ENCODE measurements around the gene DAND5. TPM values are rescaled to one million over a fixed set of nuclear protein-coding genes. Genes with fewer than 3 reads are reported as not detected.

The DAND5 gene
- total RNA-seq, 6 donors from 2014 or later: not detected

GRCh38 chr19:13012690-13013608 lies 43.6 kb downstream of the DAND5 start:
- Histone ChIP-seq H3K27ac (peak overlapping the region; percentile 72 to 89 (median 85)), H3K9me3 (no peaks in the 10 kb centered on the region), H3K36me3 (peaks cover 0 to 3% (median 0%) of the 10 kb centered on the region in 4 donors), H3K4me3 (peak overlapping the region in 3 of 4 donors; percentile 18 to 43 (median 34)), H3K27me3 (peaks cover 0 to 23% (median 6%) of the 10 kb centered on the region in 4 donors), H3K4me1 (peaks cover 67 to 100% (median 86%) of the 10 kb centered on the region in 4 donors)
- WGBS, 2 donors: 28 to 47% methylated on average over 41 to 52 of the region's 52 CpGs
- peak; percentile 67 to 84 for DNase-seq
- TF ChIP-seq EP300 (IDR thresholded peaks at IDR 0.05) (no peak), POLR2AphosphoS5 (IDR thresholded peaks at IDR 0.05) (peak in 1 of 2 donors; percentile 23)
- peak in 1 of 2 donors; percentile 79 for ATAC-seq (ENCODE audit: low FRiP score in 2 of 2)

GRCh38 chr19:13013649-13014048 lies 44.3 kb downstream of the DAND5 start:
- no peak for DNase-seq
- TF ChIP-seq EP300 (IDR thresholded peaks at IDR 0.05): no peak
- no peak for TF ChIP-seq POLR2A (IDR thresholded peaks at IDR 0.05)
- TF ChIP-seq POLR2AphosphoS5 (IDR thresholded peaks at IDR 0.05): no peak
- TF ChIP-seq CTCF (IDR thresholded peaks at IDR 0.05): no peak
- peak overlapping the region; percentile 72 to 89 (median 85) for H3K27ac ChIP-seq
- H3K4me3 ChIP-seq: peak overlapping the region in 3 of 4 donors; percentile 15 to 43 (median 34)
- 26 to 47% methylated on average over 20 of the region's 20 CpGs for WGBS, 2 donors
- H3K4me1 ChIP-seq: peaks cover 67 to 100% (median 85%) of the 10 kb centered on the region in 4 donors
- ATAC-seq (ENCODE audit: low FRiP score in 2 of 2): no peak
- H3K9me3 ChIP-seq: no peaks in the 10 kb centered on the region
- H3K27me3 ChIP-seq: peaks cover 0 to 23% (median 6%) of the 10 kb centered on the region in 4 donors
- H3K36me3 ChIP-seq: peaks cover 0 to 3% (median 0%) of the 10 kb centered on the region in 4 donors

- DNase-seq (peak; percentile 67 to 83), ATAC-seq (ENCODE audit: low FRiP score in 2 of 2) (no peak)
- Histone ChIP-seq H3K27me3 (peaks cover 0 to 23% (median 6%) of the 10 kb centered on the region in 4 donors), H3K9me3 (no peaks in the 10 kb centered on the region), H3K27ac (peak overlapping the region; percentile 72 to 89 (median 85)), H3K4me3 (peak overlapping the region in 3 of 4 donors; percentile 15 to 43 (median 34)), H3K4me1 (peaks cover 67 to 100% (median 83%) of the 10 kb centered on the region in 4 donors), H3K36me3 (no peaks in the 10 kb centered on the region)
- TF ChIP-seq EP300 (IDR thresholded peaks at IDR 0.05) (no peak), POLR2AphosphoS5 (IDR thresholded peaks at IDR 0.05) (no peak)
- WGBS, 2 donors: 31 to 55% methylated on average over 23 to 35 of the region's 35 CpGs
These were observed 44.9 kb downstream of the DAND5 start for GRCh38 chr19:13014101-13014920.

- DNase-seq: no peak
- Histone ChIP-seq H3K4me3 (peak overlapping the region in 2 of 4 donors; percentile 34 to 43), H3K4me1 (peaks cover 70 to 100% (median 80%) of the 10 kb centered on the region in 4 donors), H3K27me3 (peaks cover 0 to 23% (median 6%) of the 10 kb centered on the region in 4 donors), H3K9me3 (no peaks in the 10 kb centered on the region), H3K27ac (peak overlapping the region; percentile 82 to 92 (median 88)), H3K36me3 (no peaks in the 10 kb centered on the region)
- no peak for TF ChIP-seq EP300 (IDR thresholded peaks at IDR 0.05)
- no peak for TF ChIP-seq CTCF (IDR thresholded peaks at IDR 0.05)
- no peak for TF ChIP-seq POLR2A (IDR thresholded peaks at IDR 0.05)
- TF ChIP-seq POLR2AphosphoS5 (IDR thresholded peaks at IDR 0.05): no peak
- WGBS, 2 donors: 57 to 61% methylated on average over 4 of the region's 4 CpGs
- ATAC-seq (ENCODE audit: low FRiP score in 2 of 2): no peak
These were observed 45.5 kb downstream of the DAND5 start for GRCh38 chr19:13014921-13015280.

GRCh38 chr19:13015361-13016223 lies 46.2 kb downstream of the DAND5 start:
- Histone ChIP-seq H3K4me3 (no peak overlapping the region), H3K9me3 (no peaks in the 10 kb centered on the region), H3K27ac (peak overlapping the region; percentile 85 to 92 (median 88)), H3K4me1 (peaks cover 74 to 100% (median 82%) of the 10 kb centered on the region in 4 donors), H3K36me3 (no peaks in the 10 kb centered on the region), H3K27me3 (peaks cover 0 to 23% (median 6%) of the 10 kb centered on the region in 4 donors)
- DNase-seq (no peak), ATAC-seq (ENCODE audit: low FRiP score in 2 of 2) (peak in 1 of 2 donors; percentile 41)
- no peak for TF ChIP-seq CTCF (IDR thresholded peaks at IDR 0.05)
- no peak for TF ChIP-seq POLR2AphosphoS5 (IDR thresholded peaks at IDR 0.05)
- TF ChIP-seq EP300 (IDR thresholded peaks at IDR 0.05): no peak
- no peak for TF ChIP-seq POLR2A (IDR thresholded peaks at IDR 0.05)
- WGBS, 2 donors: 53 to 56% methylated on average over 11 to 12 of the region's 12 CpGs
